MM.1S (cell line): ENCODE measurements around the gene PTPRD.

Experiments
- EZH2 ChIP-seq: fragments of 300-600 bp; sonication (generic); optimal IDR thresholded peaks from 2 replicates; pipeline ENCODE3; 2017; ENCODE audit warnings: low read depth, mild to moderate bottlenecking, antibody characterized with exemption, low read length, mixed read lengths
- TF ChIP-seq, protein P1 (sequence below): fragments of 300-600 bp; sonication (generic); IDR thresholded peaks from 2 replicates; pipeline ENCODE4 v1.5.1; 2016; ENCODE audit warnings: antibody characterized with exemption, low read length, mixed read lengths

- TF ChIP-seq, protein P1, sequence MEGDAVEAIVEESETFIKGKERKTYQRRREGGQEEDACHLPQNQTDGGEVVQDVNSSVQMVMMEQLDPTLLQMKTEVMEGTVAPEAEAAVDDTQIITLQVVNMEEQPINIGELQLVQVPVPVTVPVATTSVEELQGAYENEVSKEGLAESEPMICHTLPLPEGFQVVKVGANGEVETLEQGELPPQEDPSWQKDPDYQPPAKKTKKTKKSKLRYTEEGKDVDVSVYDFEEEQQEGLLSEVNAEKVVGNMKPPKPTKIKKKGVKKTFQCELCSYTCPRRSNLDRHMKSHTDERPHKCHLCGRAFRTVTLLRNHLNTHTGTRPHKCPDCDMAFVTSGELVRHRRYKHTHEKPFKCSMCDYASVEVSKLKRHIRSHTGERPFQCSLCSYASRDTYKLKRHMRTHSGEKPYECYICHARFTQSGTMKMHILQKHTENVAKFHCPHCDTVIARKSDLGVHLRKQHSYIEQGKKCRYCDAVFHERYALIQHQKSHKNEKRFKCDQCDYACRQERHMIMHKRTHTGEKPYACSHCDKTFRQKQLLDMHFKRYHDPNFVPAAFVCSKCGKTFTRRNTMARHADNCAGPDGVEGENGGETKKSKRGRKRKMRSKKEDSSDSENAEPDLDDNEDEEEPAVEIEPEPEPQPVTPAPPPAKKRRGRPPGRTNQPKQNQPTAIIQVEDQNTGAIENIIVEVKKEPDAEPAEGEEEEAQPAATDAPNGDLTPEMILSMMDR = no peak
- TF ChIP-seq EZH2 = no peak
Measured at GRCh38 chr9:8361364-8361763, 2251.4 kb downstream of the PTPRD start.
